ENCODE data around the gene SFXN1. TPM values are rescaled to one million over a fixed set of nuclear protein-coding genes. Genes with fewer than 3 reads are reported as not detected.

The SFXN1 gene
- total and polyA plus RNA-seq, 2 donors (not counting 3 experiments of a cell fraction or from before 2014, with no cell fraction given) = 61.7 to 69.3 TPM

- DNase-seq (ENCODE audit: low read depth, low spot score) (no peak), FAIRE-seq (no peak)
- H2AFZ ChIP-seq (ENCODE audit: low read depth, low read length) = no peak overlapping the region
- peaks cover 11 to 20% of the 10 kb centered on the region in 2 experiments for H3K36me3 ChIP-seq (ENCODE audit: control insufficient read depth in 2 of 2, extremely low read depth in 1 of 2, insufficient read depth in 2 of 2, low read length in 2 of 2)
- no peak overlapping the region for H3K9ac ChIP-seq (replicated peaks; ENCODE audit: extremely low read depth, insufficient read depth, low read length)
- no peak overlapping the region for H3K4me2 ChIP-seq (ENCODE audit: insufficient read depth, low read length)
- no peaks in the 10 kb centered on the region for H3K4me1 ChIP-seq (ENCODE audit: control insufficient read depth, extremely low read depth, insufficient read depth, low read length)
- POLR2A ChIA-PET = no interaction called here
- no peaks in the 10 kb centered on the region for H3K79me2 ChIP-seq (ENCODE audit: control insufficient read depth, insufficient read depth, low read length)
- no TSS peak for BruUV-seq (replicated peaks)
- intact Hi-C loops (cut with micrococcal nuclease) = no loop called here
- dilution Hi-C loops (cut with MboI; ENCODE audit: extremely low pct_ligation_motif_present, low sequenced_read_pairs) = no loop called here
- H4K20me1 ChIP-seq (replicated peaks; ENCODE audit: control insufficient read depth, extremely low read depth, insufficient read depth, low read length) = no peaks in the 10 kb centered on the region
- CTCF ChIA-PET = no interaction called here
- no peak overlapping the region for H3K4me3 ChIP-seq (replicated peaks in 1 of 3; ENCODE audit: insufficient read depth in 1 of 3, low read depth in 1 of 3, low read length in 3 of 3)
- no peaks in the 10 kb centered on the region for H3K9me3 ChIP-seq (replicated peaks; ENCODE audit: control insufficient read depth, insufficient read depth, low read length)
- no peak overlapping the region for H3K27ac ChIP-seq (ENCODE audit: insufficient read depth, low read depth, low read length)
- TF ChIP-seq GATA2 (IDR thresholded peaks at IDR 0.05; ENCODE audit: insufficient read depth, insufficient read length, low read depth, low read length) (no peak), EZH2 (IDR thresholded peaks at IDR 0.05; ENCODE audit: borderline replicate concordance, low read depth, low read length, severe bottlenecking) (no peak), POLR2AphosphoS5 (IDR thresholded peaks at IDR 0.05; ENCODE audit: insufficient read depth, low read depth, low read length) (no peak), MYC (IDR thresholded peaks at IDR 0.05; ENCODE audit: low read depth, low read length) (no peak), MAX (IDR thresholded peaks at IDR 0.05; ENCODE audit: insufficient read depth, insufficient read length) (no peak), FOS (IDR thresholded peaks at IDR 0.05; ENCODE audit: borderline replicate concordance, insufficient read depth, low read length) (no peak), CTCF (IDR thresholded peaks at IDR 0.05; ENCODE audit: extremely low read depth in 1 of 2, insufficient read depth in 1 of 2, low read depth in 1 of 2, low read length in 2 of 2) (no peak), POLR2A (IDR thresholded peaks at IDR 0.05; ENCODE audit: low read depth, low read length) (no peak), JUN (IDR thresholded peaks at IDR 0.05; ENCODE audit: borderline replicate concordance, insufficient read depth, insufficient read length, low read depth) (no peak)
- no peaks in the 10 kb centered on the region for H3K9me1 ChIP-seq (replicated peaks; ENCODE audit: control insufficient read depth, extremely low read depth, insufficient read depth, low read length)
- H3K27me3 ChIP-seq (ENCODE audit: control insufficient read depth in 2 of 2, insufficient read depth in 2 of 2, low read length in 2 of 2) = no peaks in the 10 kb centered on the region
These were observed 42.5 kb downstream of the SFXN1 start for GRCh38 chr5:175520873-175521272.
